WTC11 (cell line): ENCODE measurements around the gene RAMP1.

ENCODE experiments used
- ELF4 ChIP-seq: sonication (generic); formaldehyde crosslinking; IDR thresholded peaks from 2 replicates; pipeline ENCODE4 v1.8.1; 2022; ENCODE audit warnings: low read depth, mild to moderate bottlenecking, moderate library complexity, missing genetic modification reagents
- FOXP1 ChIP-seq: sonication (generic); formaldehyde crosslinking; IDR thresholded peaks from 2 replicates; pipeline ENCODE4 v1.8.0; 2022; ENCODE audit warnings: missing genetic modification reagents, mild to moderate bottlenecking, moderate library complexity, borderline replicate concordance
- FOXP4 ChIP-seq: sonication (generic); formaldehyde crosslinking; IDR thresholded peaks from 2 replicates; pipeline ENCODE4 v1.8.0; 2022; ENCODE audit warnings: mild to moderate bottlenecking, missing genetic modification reagents
- JUN ChIP-seq: sonication (generic); formaldehyde crosslinking; IDR thresholded peaks from 2 replicates; pipeline ENCODE4 v1.8.0; 2023; ENCODE audit warnings: mild to moderate bottlenecking, missing genetic modification reagents
- NFYB ChIP-seq: sonication (generic); formaldehyde crosslinking; conservative IDR thresholded peaks from 2 replicates; pipeline ENCODE4 v1.8.0; 2022; ENCODE audit warnings: low read depth, missing genetic modification reagents
- SP1 ChIP-seq: sonication (generic); formaldehyde crosslinking; conservative IDR thresholded peaks from 2 replicates; pipeline ENCODE4 v1.8.1; 2022; ENCODE audit warnings: missing genetic modification reagents
- TF ChIP-seq, protein P1 (sequence below): sonication (generic); formaldehyde crosslinking; IDR thresholded peaks from 2 replicates; pipeline ENCODE4 v1.8.1; 2023; ENCODE audit warnings: mild to moderate bottlenecking, missing genetic modification reagents
- TF ChIP-seq, protein P2 (sequence below): sonication (generic); formaldehyde crosslinking; IDR thresholded peaks from 2 replicates; pipeline ENCODE4 v1.8.0; 2022; ENCODE audit warnings: mild to moderate bottlenecking, missing genetic modification reagents
- TF ChIP-seq, protein P3 (sequence below): sonication (generic); formaldehyde crosslinking; conservative IDR thresholded peaks from 2 replicates; pipeline ENCODE4 v1.8.1; 2023; ENCODE audit warnings: mild to moderate bottlenecking, low read depth, missing genetic modification reagents, moderate library complexity

DNA sequence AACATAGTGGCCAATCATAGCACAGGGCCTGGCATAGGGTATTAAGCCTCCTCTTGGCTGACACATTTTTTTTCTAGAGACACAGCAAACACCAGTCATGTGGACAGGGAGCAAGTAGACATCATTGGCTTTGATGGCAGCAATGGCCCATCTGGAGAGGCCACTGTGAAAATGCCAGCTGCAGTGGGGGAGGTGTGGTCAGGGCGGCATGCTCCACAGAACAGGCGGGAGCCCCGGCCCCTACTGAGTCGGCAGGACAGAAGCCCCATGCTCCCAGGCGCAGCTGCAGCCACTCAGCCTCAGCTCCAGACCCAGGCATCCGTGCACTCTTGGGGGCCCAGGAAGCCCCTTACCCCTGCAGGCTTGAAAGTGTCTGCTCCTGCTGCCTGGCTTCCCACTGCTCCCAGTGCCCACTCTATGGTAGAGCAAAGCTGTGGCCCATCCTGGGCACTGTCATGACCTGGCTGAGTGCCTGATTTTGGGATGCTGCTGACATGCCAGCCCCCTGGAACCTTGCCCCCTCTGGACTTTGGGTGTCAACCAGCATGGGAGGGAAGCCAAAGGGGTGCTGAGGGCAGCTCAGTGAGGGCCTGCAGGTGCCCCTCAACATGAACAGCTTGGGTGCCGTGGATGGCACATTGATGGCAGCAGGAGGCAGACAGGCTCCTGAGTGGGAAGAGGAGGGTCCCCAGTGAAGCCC, 84.1 kb downstream of the RAMP1 start:
- TF ChIP-seq JUN (CRISPR knock-in tag) (no peak), SP1 (CRISPR knock-in tag) (no peak), ELF4 (CRISPR knock-in tag) (no peak), NFYB (CRISPR knock-in tag) (no peak), FOXP4 (CRISPR knock-in tag) (no peak), FOXP1 (CRISPR knock-in tag) (no peak)
- TF ChIP-seq, protein P1, sequence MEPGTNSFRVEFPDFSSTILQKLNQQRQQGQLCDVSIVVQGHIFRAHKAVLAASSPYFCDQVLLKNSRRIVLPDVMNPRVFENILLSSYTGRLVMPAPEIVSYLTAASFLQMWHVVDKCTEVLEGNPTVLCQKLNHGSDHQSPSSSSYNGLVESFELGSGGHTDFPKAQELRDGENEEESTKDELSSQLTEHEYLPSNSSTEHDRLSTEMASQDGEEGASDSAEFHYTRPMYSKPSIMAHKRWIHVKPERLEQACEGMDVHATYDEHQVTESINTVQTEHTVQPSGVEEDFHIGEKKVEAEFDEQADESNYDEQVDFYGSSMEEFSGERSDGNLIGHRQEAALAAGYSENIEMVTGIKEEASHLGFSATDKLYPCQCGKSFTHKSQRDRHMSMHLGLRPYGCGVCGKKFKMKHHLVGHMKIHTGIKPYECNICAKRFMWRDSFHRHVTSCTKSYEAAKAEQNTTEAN (CRISPR knock-in tag), result no peak
- TF ChIP-seq, protein P2, sequence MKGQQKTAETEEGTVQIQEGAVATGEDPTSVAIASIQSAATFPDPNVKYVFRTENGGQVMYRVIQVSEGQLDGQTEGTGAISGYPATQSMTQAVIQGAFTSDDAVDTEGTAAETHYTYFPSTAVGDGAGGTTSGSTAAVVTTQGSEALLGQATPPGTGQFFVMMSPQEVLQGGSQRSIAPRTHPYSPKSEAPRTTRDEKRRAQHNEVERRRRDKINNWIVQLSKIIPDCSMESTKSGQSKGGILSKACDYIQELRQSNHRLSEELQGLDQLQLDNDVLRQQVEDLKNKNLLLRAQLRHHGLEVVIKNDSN, result no peak
- TF ChIP-seq, protein P3, sequence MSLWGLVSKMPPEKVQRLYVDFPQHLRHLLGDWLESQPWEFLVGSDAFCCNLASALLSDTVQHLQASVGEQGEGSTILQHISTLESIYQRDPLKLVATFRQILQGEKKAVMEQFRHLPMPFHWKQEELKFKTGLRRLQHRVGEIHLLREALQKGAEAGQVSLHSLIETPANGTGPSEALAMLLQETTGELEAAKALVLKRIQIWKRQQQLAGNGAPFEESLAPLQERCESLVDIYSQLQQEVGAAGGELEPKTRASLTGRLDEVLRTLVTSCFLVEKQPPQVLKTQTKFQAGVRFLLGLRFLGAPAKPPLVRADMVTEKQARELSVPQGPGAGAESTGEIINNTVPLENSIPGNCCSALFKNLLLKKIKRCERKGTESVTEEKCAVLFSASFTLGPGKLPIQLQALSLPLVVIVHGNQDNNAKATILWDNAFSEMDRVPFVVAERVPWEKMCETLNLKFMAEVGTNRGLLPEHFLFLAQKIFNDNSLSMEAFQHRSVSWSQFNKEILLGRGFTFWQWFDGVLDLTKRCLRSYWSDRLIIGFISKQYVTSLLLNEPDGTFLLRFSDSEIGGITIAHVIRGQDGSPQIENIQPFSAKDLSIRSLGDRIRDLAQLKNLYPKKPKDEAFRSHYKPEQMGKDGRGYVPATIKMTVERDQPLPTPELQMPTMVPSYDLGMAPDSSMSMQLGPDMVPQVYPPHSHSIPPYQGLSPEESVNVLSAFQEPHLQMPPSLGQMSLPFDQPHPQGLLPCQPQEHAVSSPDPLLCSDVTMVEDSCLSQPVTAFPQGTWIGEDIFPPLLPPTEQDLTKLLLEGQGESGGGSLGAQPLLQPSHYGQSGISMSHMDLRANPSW (CRISPR knock-in tag), result no peak
